Stomach (tissue), 9 donors: ENCODE data around the gene S1PR5. TPM values are rescaled to one million over a fixed set of nuclear protein-coding genes. Genes with fewer than 3 reads are reported as not detected.

ENCODE experiments used
- DNase-seq, 2 donors: peaks; one replicate each; pipeline versions ENCODE4 v3.0.0 to v3.0.0-alpha.2; 2013 to 2019
- H3K27ac ChIP-seq, 5 donors: fragments of 200-600 bp in 4 of 5; sonication (generic) in 4 of 5; one replicate each; pipeline ENCODE4 v1.5.1; 2013 to 2019; ENCODE audit warnings: mild to moderate bottlenecking in 1 of 5, moderate library complexity in 1 of 5
- H3K27me3 ChIP-seq, 3 donors: fragments of 200-600 bp; sonication (generic); one replicate each; pipeline ENCODE4 v1.5.1; 2017 to 2019; ENCODE audit warnings: mixed run types in 1 of 3
- H3K36me3 ChIP-seq, 4 donors: fragments of 200-600 bp; sonication (generic); 1 replicate in 3 of 4; 2 replicates in 1 of 4; pipeline ENCODE4 v1.5.1; 2016 to 2019
- H3K4me1 ChIP-seq, 4 donors: fragments of 200-600 bp; sonication (generic); one replicate each; pipeline ENCODE4 v1.5.1; 2016 to 2019
- H3K4me3 ChIP-seq, 4 donors: fragments of 200-600 bp; sonication (generic) in 3 of 4; one replicate each; pipeline ENCODE4 v1.5.1; 2016 to 2019; ENCODE audit warnings: mild to moderate bottlenecking in 1 of 4
- H3K9me3 ChIP-seq, 4 donors: fragments of 200-600 bp; sonication (generic); one replicate each; pipeline ENCODE4 v1.5.1; 2016 to 2019
- CTCF ChIP-seq, 7 experiments: fragments of 450-650 bp in 4 of 7; fragments of 200-600 bp in 3 of 7; sonication (generic) in 3 of 7; IDR thresholded peaks; one replicate each; pipeline ENCODE4 v1.5.1; 2016 to 2019; ENCODE audit warnings: antibody characterized with exemption in 7 of 7, control low read depth in 2 of 7, mild to moderate bottlenecking in 1 of 7
- EP300 ChIP-seq: sonication (generic); formaldehyde crosslinking; IDR thresholded peaks from one replicate; pipeline ENCODE4 v1.6.1; 2017; ENCODE audit warnings: antibody characterized with exemption
- POLR2A ChIP-seq, 4 donors: fragments of 450-650 bp; IDR thresholded peaks; one replicate each; pipeline ENCODE4 v1.6.1; 2016; ENCODE audit warnings: antibody characterized with exemption in 4 of 4, control low read depth in 2 of 4, mild to moderate bottlenecking in 1 of 4, moderate library complexity in 1 of 4
- POLR2AphosphoS5 ChIP-seq, 3 donors: sonication (generic); formaldehyde crosslinking; IDR thresholded peaks; one replicate each; pipeline ENCODE4 v1.6.1; 2016; ENCODE audit warnings: antibody characterized with exemption in 3 of 3
- WGBS, 5 donors: extraction: QIAGEN DNeasy Blood & Tissue Kit in 3 of 5; methylation state at CpG; one replicate each; pipeline versions ENCODE4 v1.1.5 to v1.1.7; 2013 to 2018; 5-methylcytosine and 5-hydroxymethylcytosine counted together
- intact Hi-C: fragments of 100-400 bp; cut with DNase I; formaldehyde crosslinking; loops from one replicate; pipeline ENCODE4 v1.15.1; 2023; ENCODE audit warnings: low total_unique reads
- polyA plus RNA-seq, 3 donors: library from polyadenylated mRNA; stranded (reverse); fragments of 200-250 nt; gene quantifications; one replicate each; pipeline ENCODE4 v1.2.3, GENCODE V29; 2013
- total RNA-seq, 5 donors: library from RNA; depleted of rRNA; stranded (reverse); fragments of >200 nt; gene quantifications; one replicate each; pipeline versions ENCODE4 v1.1.0 to v1.2.3, GENCODE V29; 2014 to 2016
- donor health status: healthy with polysubstance abuse.
- donor health status: Bipolar disorder and iron deficiency.
- donor health status: healthy.

The S1PR5 gene
- total and polyA plus RNA-seq, 8 donors = 0.19 to 13.3 (median 0.73) TPM; not detected in 5

GRCh38 chr19:10508707-10509106, 8.5 kb downstream of the S1PR5 start:
- Histone ChIP-seq H3K27me3 (peaks cover 4 to 53% (median 37%) of the 10 kb centered on the region in 3 donors), H3K9me3 (no peaks in the 10 kb centered on the region), H3K4me3 (no peak overlapping the region), H3K36me3 (no peaks in the 10 kb centered on the region), H3K4me1 (peaks cover 0 to 19% (median 11%) of the 10 kb centered on the region in 4 donors), H3K27ac (no peak overlapping the region)
- WGBS, 5 donors = 74 to 85% (median 76%) methylated on average over 3 of the region's 3 CpGs
- no peak for TF ChIP-seq POLR2A (IDR thresholded peaks at IDR 0.05)
- TF ChIP-seq POLR2AphosphoS5 (IDR thresholded peaks at IDR 0.05) = no peak
- TF ChIP-seq EP300 = no peak
- TF ChIP-seq CTCF (IDR thresholded peaks at IDR 0.05) = no peak
- no peak for DNase-seq
- intact Hi-C loops = no loop called here

- intact Hi-C loops = no loop called here
- TF ChIP-seq POLR2A (IDR thresholded peaks at IDR 0.05) = no peak
- no peak for TF ChIP-seq POLR2AphosphoS5 (IDR thresholded peaks at IDR 0.05)
- TF ChIP-seq CTCF (IDR thresholded peaks at IDR 0.05) = no peak
- no peak for TF ChIP-seq EP300
- 65 to 82% (median 77%) methylated on average over 16 of the region's 16 CpGs for WGBS, 5 donors
Measured at GRCh38 chr19:10508036-10508435, 9.2 kb downstream of the S1PR5 start.

GRCh38 chr19:10505583-10506229, 11.5 kb downstream of the S1PR5 start:
- Histone ChIP-seq H3K4me3 (no peak overlapping the region), H3K27me3 (peaks cover 0 to 23% (median 14%) of the 10 kb centered on the region in 3 donors), H3K27ac (no peak overlapping the region), H3K9me3 (no peaks in the 10 kb centered on the region), H3K4me1 (peaks cover 11 to 35% (median 29%) of the 10 kb centered on the region in 4 donors), H3K36me3 (no peaks in the 10 kb centered on the region)
- TF ChIP-seq POLR2AphosphoS5 (IDR thresholded peaks at IDR 0.05) (peak in 1 of 3 donors; percentile 14), EP300 (no peak), CTCF (IDR thresholded peaks at IDR 0.05) (peak in 5 of 7 experiments; percentile 69 to 82 (median 77))
- 26 to 30% (median 27%) methylated on average over 17 of the region's 17 CpGs for WGBS, 5 donors
- intact Hi-C loops = no loop called here
- peak; percentile 85 to 88 for DNase-seq

More at GRCh38 chr19:10508036-10508435, 9.2 kb downstream of the S1PR5 start:
- Histone ChIP-seq H3K4me3 (no peak overlapping the region), H3K36me3 (no peaks in the 10 kb centered on the region), H3K4me1 (peaks cover 0 to 22% (median 16%) of the 10 kb centered on the region in 4 donors), H3K27me3 (peaks cover 0 to 46% (median 30%) of the 10 kb centered on the region in 3 donors), H3K27ac (no peak overlapping the region), H3K9me3 (no peaks in the 10 kb centered on the region)
- no peak for DNase-seq

- no peaks in the 10 kb centered on the region for H3K27me3 ChIP-seq
- intact Hi-C loops = no loop called here
- H3K4me3 ChIP-seq = peak within 1 kb of the TSS; percentile 67 to 94 (median 80)
- H3K27ac ChIP-seq = peak within 1 kb of the TSS; percentile 96 to 99 (median 98)
- peaks cover 12 to 21% (median 16%) of the 10 kb centered on the region in 4 donors for H3K36me3 ChIP-seq
- H3K4me1 ChIP-seq = peaks cover 27 to 54% (median 48%) of the 10 kb centered on the region in 4 donors
- no peak for TF ChIP-seq CTCF (IDR thresholded peaks at IDR 0.05)
- TF ChIP-seq EP300 = no peak
- TF ChIP-seq POLR2A (IDR thresholded peaks at IDR 0.05) = no peak
- TF ChIP-seq POLR2AphosphoS5 (IDR thresholded peaks at IDR 0.05) = no peak
- H3K9me3 ChIP-seq = no peaks in the 10 kb centered on the region
- peak; percentile 38 to 76 for DNase-seq
- WGBS, 5 donors = 3 to 7% (median 4%) methylated on average over 44 to 73 of the region's 73 CpGs
Measured at GRCh38 chr19:10503002-10503789, 14.1 kb downstream of the S1PR5 start, which contains the start of gene KEAP1. Gene KEAP1 (minus strand): TSS chr19:10503356. CDS start chr19:10500033, 3,323 bp downstream.
